GM18519 (cell line): ENCODE measurements around the gene PTPRN2.

Experiments
- ATAC-seq: cut with Tn5 transposase; IDR thresholded peaks from one replicate; pipeline ENCODE4 v1.9.1; 2021; ENCODE audit warnings: mild to moderate bottlenecking, moderate library complexity; ENCODE audit not compliant: unreplicated experiment, low FRiP score

The PTPRN2 gene

DNA sequence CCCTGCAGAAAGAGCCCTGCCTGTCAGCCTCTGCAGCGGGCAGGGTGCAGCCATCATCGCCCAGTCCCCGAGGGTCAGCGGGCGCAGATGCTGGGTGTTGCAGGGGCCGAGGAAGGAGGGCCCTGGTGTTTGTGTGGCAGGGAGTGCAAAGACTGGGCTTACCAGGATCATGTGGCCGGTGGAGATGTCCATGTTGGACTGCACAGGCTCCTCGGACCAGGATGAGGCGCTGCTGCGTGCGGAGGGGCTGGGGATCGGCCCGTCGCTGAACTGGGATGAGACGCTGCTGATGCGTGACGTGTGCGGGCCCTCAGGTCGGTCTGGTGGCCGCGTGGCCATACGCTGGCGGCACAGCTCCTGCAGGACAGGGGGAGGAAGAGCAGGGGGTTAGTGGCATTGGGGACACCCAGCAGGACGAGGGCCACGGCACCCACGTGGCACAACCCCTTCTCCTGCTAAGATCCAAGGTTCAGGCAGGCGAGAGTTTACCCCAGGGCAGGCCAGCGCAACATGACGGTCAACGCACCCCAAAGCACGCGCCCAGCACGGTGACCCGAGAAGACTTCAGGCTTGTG is 931.3 kb downstream of the PTPRN2 start:
- no peak for ATAC-seq

DNA sequence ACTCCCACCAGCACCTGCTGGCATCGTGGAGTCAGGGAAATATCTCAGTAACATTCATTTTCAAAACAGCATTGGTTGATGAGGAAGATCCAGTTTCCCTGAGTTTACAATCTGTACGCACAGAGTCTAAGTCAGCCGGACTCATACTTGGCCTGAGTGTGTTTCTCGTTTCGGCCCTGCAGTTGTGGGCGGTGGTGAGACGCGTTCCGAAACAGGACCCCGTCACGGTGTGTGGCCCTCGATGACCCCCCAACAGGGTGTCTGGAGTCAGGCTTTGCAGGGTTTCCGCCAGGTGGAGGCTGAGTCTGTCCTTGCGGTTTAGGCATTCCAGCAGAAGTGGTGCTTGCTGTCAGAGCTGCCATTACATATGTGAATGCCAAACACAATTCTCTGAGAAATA is 933.3 kb downstream of the PTPRN2 start:
- no peak for ATAC-seq

GRCh38 chr7:157653827-157654207 is 933.8 kb downstream of the PTPRN2 start:
- ATAC-seq = no peak

GRCh38 chr7:157652954-157653826 is 934.4 kb downstream of the PTPRN2 start:
- ATAC-seq = no peak

DNA sequence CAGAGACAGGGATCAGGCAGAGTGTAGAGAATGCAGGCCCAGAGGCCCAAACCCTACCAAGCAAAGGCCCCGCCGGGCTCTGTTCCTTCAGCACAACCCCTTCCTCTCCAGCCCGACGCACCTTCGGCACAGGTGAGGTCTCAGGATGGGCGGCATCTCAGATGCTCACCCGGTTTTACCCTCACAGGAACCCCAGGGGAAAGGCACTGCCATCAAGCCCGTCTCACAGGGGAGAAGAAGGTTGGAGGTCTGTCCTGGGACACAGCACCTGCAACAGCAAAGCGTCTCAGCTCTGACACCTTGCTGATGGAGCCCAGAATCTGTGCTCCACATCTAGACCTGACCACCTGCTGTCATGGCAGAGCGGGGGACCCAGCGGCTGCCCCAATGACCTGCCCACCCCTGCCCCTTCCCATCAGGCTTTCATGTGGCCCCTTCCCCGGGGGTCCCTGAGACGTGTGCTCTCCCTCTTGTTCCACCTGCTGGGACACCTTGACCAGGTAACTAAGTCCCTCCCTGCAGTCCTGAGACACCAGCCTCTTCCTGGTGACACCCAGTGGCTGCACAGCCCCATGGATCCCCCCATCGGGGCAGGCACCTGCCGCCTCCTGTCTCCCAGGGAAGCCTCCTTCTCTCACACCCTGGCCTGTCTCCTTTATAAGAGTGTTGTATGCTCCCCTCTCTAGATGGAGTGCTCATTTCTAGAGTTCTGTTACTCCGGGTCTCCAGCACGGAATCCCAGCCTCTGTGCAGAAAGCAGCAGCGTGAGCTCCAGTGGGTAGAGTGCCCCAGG is 935.3 kb downstream of the PTPRN2 start:
- ATAC-seq = no peak

GRCh38 chr7:157651366-157652160 is 936.1 kb downstream of the PTPRN2 start:
- ATAC-seq = no peak

DNA sequence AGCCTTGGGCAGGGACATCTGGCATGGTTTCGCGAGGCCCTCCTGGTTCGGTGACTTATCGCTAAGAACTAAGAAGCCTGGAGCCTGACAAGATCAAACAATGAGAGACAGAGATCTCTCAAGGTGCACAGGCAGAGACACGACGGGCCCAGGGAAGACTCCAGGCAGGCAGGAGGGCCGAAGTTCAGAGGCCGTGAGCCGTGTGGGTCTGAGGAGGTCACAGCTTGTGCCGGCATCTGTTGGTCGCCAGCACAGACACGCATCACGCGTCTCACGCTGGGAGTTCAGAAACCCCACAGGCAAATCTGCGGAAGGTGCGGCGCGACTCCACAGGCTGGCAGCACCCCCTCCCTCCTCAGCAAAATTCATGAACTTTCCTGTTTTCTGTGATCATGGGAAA is 936.8 kb downstream of the PTPRN2 start:
- ATAC-seq = no peak

GRCh38 chr7:157650131-157650631 is 937.4 kb downstream of the PTPRN2 start:
- ATAC-seq = no peak

GRCh38 chr7:157646551-157646950 is 941.1 kb downstream of the PTPRN2 start:
- ATAC-seq = no peak

DNA sequence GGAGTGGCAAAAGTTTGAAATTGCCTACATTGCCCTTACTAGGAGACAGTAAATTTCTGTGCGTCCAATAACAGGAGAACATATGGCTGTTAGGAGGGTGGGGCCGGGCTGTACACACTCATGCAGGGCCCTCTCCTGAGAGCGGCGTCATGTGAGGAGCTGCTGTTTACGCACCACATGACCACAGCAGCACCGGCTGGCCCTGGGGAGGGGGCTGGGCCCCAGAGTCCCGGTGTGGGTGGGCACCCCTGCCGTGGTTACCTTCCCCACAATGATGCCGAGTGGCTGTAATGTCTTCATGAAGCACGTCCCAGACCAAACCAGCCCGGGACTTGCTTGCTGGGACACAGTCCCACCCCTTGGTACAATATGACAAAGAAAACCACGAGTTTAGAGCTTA is 942.1 kb downstream of the PTPRN2 start:
- no peak for ATAC-seq

- no peak for ATAC-seq
Observed at GRCh38 chr7:157644946-157645345, 942.7 kb downstream of the PTPRN2 start.

DNA sequence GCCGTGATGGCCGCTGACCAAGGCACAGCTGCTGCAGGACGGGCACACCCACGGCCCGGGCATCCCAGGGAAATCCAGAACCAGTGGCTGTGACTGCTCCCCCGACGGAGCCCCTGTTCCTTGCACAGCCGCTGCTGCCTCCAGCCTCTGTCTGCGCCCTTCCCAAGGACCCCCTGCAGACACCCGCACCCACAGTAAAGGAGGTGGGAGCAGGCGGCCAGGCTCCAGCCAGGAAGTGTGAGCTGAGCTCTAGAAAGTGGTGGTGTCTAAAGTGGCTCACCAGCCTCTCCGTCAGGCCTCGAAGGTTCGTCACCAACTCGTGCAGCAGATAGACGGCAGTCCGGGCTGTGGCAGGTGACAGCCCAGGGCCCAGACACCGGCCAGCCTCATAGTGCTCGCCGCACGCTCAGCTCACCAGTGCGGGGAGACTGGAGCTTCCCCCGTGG is 944.1 kb downstream of the PTPRN2 start:
- no peak for ATAC-seq

- no peak for ATAC-seq
Observed at GRCh38 chr7:157641866-157642265, 945.8 kb downstream of the PTPRN2 start.

DNA sequence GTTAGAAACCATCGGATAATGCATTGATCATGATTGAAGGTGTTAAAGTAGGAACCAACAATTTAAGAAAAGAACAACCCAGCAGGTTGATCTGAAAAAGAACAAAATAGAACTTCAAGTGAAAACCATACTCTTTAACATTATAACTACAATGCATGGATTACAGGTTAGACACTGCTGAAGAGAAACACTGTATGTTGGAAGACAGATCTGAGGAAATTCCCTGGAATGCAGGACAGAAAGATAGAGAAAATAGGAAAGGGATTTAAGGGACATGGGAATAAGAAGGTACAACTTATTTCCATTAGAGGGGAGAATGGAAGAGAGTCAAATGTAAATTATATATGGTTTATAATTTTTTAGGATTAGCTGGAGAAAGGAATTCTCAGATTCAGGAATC is 947.5 kb downstream of the PTPRN2 start:
- ATAC-seq = no peak

- ATAC-seq = no peak
Observed at GRCh38 chr7:157638563-157638962, 949.1 kb downstream of the PTPRN2 start.

DNA sequence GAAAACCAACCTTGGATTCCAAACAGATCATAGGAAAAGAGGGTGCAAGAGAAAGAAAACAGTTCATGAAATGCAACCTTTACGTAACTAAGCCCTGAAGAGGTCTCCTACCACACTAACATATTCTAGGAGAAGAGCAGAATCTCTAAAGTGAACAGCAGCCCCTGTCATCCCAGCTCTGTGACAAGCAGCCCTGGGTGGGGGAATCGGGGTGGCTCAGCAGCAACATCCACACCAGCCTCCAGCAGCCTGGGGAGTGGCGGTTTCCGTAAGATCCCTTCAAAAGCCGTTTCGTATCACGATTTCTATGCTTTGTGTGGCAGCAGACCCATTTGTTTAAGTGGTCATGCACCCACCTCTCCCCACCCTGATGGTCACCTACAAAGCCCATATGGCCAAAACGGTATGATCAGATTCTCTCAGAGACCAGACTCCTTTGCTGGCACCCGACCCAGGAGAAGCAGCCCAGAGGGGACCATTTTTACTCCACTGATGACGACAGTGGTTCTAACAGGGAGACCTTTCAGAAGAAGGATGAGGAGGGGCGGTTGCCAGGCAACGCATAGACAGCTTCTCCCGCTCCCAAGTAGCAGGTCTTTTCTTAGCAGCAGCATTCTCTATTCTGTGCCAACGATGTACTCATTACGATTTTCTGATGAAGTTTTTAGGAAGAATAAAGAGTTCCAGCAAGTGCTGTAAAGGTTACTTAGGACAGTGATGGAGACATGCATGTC is 950.2 kb downstream of the PTPRN2 start:
- ATAC-seq = no peak

- no peak for ATAC-seq
Observed at GRCh38 chr7:157635669-157636068, 952.0 kb downstream of the PTPRN2 start.

GRCh38 chr7:157635148-157635500 is 952.5 kb downstream of the PTPRN2 start:
- no peak for ATAC-seq

GRCh38 chr7:157634401-157635147 is 953.0 kb downstream of the PTPRN2 start:
- ATAC-seq = no peak
